ENCODE data around the gene KLF9.
"Not testable (repeated sequence)": the region's sequence is repeated elsewhere in the genome, so short reads cannot be mapped to it uniquely, and the experiment has no call there.

KLF9 gene

DNA sequence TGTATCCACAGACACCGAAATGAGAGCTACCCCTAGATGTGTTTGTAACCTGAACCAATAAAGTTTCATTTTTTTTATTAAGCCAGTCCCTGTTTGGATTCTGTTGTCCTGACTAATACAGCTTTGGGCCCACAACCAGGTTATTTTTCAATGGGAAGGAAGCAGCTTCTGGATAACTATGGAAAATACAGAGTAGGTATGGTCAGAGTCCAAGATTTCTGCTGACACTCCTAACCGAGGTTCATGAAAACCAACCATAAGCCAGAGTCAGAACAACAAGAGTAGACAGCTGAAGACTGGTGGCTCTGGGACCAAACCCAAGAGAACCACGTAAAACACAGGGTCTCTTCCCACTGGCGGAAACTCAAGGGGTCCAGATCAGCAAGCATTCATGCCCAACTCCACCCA, 10.8 kb downstream of the KLF9 start:
- no peak for DNase-seq (ENCODE audit: low spot score)

- DNase-seq (ENCODE audit: low spot score): no peak
These were observed 11.3 kb downstream of the KLF9 start for GRCh38 chr9:70403166-70403565.

GRCh38 chr9:70402213-70402612, 12.2 kb downstream of the KLF9 start:
- no peak for DNase-seq (ENCODE audit: low spot score)

- DNase-seq (ENCODE audit: low spot score): not testable (repeated sequence)
These were observed 13.2 kb downstream of the KLF9 start for GRCh38 chr9:70401241-70401640.

DNA sequence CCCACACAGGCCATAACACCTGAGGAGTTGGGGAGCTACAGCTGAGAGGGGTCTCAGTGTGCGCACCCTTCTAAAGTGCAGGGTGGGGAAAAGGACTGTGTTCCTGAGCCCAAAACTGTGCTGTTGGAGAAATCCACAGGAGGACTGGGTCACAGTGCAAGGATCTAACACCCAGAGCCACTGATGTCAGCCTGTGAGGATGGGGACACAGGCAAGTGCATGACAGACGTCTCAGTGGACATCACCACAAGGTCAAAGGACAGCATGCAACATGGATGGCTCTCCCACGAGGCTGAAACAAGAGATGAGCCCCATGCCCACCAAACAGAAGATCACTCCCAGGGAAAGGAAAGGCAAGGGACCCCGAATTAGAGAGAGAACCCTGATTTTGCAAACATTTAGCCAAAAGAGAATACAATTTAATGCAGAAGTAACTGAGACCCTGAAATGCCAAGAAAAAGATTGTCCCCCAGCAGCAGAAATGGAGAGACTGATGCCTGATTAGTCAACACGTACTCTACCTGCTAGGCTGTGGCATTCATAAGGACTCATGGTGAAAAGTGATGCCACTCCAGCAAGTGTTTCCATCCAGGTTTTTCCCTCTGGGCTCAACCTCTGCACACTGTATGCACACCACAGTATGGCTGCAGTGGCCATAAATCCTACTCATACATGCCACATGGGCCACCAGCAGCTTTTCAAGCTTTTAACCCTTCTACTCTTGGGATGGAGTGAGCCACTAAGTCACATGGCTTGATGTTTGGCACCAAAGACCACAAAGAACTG, 14.2 kb downstream of the KLF9 start:
- no peak for DNase-seq (ENCODE audit: low spot score)

DNA sequence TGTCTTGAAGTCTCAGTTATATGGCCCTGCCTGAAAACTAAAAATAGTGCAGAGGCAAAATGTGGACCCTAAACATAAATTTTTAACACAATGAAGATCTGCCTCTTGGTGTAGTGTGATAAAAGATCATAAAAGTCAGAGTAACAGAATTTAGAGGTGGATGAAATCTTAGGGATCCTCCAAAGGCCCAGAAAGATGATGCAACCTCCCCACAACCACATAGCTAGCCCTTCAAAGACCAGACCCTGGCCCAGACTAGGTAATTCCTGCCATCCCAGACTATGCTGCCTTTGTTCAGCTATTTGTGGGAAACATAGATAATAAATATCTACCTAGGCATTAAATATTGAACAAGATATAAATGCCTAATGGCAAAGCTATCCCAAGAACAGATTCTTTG, 15.3 kb downstream of the KLF9 start:
- no peak for DNase-seq (ENCODE audit: low spot score)

- DNase-seq (ENCODE audit: low spot score): no peak
These were observed 16.3 kb downstream of the KLF9 start for GRCh38 chr9:70398145-70398556.

DNA sequence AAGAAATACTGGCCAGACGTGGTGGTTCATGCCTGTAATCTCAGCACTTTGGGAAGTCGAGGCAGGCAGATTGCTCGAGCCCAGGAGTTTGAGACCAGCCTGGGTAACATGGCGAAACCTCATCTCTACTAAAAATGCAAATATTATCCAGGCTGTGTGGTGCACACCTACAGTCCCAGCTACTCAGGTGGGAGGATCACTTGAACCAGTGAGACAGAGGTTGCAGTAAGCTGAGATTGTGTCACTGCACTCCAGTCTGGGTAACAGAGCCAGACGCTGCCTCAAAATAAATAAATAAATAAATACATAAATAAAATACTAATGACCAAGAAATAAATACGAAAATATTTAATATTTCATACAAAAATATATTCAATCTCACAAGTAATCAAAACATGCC, 18.8 kb downstream of the KLF9 start:
- no peak for DNase-seq (ENCODE audit: low spot score)

DNA sequence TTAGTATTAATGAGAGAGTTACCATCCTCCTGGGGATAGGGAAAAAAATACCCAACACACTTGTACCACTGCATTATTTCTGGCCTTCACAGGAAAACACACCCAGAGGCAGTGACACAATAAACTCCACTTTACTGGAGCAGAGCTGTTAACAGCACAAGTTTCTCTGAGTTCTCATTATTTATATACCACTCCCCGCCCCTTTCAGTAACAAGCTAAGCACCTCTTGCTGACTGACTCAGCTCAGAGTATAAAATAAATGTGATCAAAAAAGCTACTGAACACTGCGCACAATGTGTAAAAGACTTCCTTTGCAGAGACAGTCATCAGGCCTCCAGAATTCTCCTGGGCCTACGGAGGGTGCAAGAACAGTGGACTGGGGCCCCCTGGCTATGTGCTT, 21.6 kb downstream of the KLF9 start:
- DNase-seq (ENCODE audit: low spot score): no peak

GRCh38 chr9:70392189-70392588, 22.3 kb downstream of the KLF9 start:
- peak; percentile 49 for DNase-seq (ENCODE audit: low spot score)

DNA sequence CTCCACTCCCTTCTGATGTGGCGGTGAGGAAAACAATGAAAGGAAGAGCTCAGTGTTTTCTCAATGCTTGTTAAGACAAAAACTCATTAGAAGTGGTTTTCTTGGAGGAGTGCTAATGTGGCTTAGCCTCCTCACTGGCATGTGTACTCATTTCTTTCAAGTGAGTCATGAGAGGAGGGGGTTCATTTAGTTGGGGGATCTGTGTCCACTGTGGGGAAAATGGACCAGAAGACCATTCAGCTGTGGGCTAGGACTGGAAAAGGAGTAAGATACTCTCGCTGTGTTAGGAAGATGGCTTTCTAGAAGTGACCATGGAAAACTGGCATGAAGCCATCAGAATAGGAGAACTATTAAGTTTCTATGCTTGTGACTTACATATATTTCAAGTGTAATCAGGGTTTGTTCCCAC, 23.5 kb downstream of the KLF9 start:
- no peak for DNase-seq (ENCODE audit: low spot score)

GRCh38 chr9:70389621-70390266, 24.7 kb downstream of the KLF9 start:
- DNase-seq (ENCODE audit: low spot score): no peak

GRCh38 chr9:70389188-70389587, 25.3 kb downstream of the KLF9 start:
- DNase-seq (ENCODE audit: low spot score): no peak

DNA sequence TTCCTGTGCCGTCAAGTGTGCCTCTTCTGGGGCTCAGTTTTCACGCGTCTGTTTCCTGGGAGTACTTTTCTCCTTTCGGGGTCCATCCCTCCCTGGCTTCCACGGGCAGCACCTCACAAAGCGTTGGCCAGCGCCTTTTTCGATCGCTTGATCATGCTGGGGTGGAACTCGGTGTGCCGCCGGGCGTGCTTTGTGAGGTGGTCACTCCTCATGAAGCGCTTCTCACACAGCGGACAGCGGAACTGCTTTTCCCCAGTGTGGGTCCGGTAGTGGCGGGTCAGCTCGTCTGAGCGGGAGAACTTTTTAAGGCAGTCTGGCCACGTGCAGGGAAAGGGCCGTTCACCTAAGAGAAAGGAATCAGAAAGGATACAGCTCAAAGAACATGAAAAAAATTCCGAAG, 26.8 kb downstream of the KLF9 start:
- DNase-seq (ENCODE audit: low spot score): no peak

DNA sequence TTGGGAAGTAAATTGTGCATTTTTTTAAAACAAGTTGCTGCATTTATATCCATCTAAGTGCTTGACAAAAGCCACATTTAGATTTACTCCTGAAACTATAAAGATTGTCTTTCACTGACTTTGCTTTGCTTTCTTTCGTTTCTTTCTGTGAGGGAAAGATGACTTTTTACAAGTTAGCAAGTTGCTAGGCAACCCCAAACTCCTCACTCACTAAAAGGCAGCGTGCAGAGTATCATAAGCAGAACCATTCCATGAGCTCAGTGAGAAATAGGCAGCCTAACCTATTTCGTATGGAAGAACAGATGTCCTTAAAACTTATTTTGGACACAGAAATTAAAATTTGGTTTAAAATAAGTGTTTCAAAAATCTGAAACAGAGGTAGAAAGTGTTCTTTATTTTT, 29.0 kb downstream of the KLF9 start:
- DNase-seq (ENCODE audit: low spot score): no peak

DNA sequence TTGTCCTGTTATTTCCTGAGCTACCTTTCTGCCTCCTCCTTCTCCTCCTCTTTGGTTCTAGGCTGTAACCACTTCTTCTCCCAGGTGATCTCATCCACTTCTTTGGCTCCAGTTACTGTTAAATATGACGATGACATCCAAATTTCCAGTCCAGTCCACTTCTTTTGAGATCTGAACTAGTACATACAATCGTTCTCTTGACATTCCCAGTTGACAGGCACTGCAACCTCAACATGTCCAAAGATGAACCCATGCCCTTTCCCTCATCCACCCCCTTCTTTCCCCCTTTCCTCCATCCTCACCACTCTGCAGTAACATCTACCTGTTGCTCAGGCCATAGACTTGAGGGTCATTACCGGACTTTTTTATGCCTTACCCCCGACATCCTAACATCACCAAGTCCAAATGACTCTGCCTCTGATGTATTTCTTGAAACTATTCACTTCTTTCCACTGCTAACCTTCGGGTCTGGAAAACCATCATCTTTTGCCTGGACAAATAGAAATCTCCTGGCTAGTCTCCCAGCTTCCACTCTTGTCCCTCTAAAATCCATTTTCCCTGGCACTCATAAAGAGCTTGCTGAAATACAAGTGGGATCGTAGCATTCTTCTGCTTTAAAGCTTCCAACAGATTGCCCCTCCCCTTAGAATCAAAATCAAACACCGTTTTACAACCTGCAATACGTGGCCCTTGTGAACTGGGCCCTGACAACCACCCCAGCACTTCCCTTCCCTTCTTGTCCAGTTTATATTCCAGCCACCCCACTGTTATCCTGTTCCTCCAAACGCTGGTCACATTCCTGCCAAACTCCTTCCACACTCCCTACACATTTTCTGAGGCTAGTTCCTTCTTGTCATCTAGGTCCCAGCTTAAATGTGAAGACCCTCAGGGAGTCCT, 31.5 kb downstream of the KLF9 start:
- no peak for DNase-seq (ENCODE audit: low spot score)

DNA sequence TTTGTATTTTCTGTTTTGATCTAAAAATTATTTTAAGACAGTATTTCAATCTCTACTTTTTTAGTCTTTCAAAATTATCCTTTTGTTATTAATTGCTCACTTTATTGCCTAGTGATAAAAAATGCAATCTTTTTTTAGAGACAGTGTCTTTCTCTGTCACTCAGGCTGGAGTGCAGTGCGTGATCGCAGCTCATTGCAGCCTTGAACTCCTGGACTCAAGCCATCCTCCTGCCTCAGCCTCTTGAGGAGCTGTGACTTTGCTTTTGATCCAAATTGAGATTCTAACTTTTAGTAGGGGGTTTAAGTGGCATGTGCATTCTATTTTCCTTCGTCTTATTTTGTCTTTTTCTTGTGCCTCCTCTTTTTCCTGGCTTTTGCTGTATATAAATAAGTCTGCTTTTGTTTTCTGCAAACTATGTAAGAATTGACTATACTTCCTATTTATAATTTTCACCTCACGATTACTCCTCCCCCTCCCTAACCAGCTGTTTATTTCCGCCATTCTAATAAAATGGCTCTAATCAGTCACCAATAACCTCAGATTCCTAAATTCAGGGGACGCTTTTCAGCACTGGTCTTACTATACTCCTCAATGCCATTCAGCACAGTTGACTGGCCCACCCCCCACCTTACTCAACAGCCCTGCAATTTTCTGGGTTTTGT, 32.3 kb downstream of the KLF9 start:
- no peak for DNase-seq (ENCODE audit: low spot score)

DNA sequence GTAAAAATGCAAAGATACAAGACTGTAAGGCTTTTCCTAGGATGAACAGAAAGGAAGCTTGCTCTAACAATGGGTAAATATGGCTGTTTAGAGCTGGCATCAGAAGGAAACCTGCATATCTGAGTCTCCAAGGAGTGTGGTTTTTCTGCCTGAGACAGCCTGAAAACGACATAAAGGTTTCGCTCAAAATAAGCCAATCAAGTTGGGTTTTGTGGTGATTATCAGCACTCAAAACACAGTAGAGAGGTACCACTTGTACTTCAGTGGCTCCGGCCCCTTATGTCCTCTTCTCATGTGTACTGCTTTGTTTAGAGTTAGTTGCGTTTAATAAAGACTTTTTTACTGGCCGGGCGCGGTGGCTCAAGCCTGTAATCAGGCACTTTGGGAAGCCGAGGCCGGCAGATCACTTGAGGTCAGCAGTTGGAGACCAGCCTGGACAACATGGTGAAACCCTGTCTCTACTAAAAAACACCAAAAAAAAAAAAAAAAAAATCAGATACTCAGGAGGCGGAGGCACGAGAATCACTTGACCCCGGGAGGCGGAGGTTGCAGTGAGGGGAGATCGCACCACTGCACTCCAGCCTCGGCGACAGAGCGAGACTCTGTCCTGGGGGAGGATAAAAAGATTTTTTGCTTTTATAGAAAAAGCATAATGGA, 39.4 kb downstream of the KLF9 start:
- no peak for DNase-seq (ENCODE audit: low spot score)

- no peak for DNase-seq (ENCODE audit: low spot score)
These were observed 47.0 kb downstream of the KLF9 start for GRCh38 chr9:70367305-70367930.

DNA sequence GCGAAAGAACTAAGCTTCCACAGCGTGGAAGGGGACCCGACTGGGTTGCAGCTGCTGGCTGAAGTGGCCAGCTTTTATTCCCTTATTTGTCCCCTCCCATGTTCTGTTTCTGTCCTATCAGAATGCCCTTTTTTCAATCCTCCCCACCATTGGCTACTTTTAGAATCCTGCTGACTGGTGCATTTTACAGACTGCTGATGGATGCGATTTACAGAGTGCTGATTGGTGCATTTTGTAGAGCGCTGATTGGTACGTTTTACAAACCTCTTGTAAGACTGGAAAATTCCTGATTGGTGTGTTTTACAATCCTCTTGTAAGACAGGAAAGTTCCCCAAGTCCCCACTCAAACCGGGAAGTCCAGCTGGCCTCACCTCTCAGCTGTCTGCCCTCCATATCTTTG, 50.7 kb downstream of the KLF9 start:
- no peak for DNase-seq (ENCODE audit: low spot score)

DNA sequence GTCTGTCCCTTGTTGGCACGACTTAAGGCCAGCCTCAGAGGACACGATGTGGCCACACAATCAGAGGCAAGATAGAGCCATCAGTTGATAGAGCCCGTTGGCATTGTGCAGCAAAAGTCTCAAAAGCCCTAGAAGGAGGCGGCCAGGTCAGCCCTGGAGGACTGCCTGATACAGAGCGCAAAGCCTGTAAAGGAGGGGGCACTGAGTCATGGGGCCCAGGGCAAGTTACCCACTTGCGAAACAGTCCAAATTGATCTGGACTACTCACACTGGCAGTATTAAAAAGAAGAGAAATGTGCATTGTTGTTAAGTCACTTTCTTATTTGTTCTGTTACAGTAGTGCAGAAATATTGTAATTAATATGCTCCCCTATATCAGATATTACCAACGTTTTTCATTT, 51.5 kb downstream of the KLF9 start:
- DNase-seq (ENCODE audit: low spot score): no peak
